Activated CD8-positive, alpha-beta memory T cell treated with anti-CD3 and anti-CD28 coated beads for 1 hour (primary cell): ENCODE results near the gene FAM3D.

ENCODE experiments used
- DNase-seq, 2 donors: peaks; one replicate each; pipeline ENCODE4 v3.0.0-alpha.2; 2020; ENCODE audit warnings: low read depth in 1 of 2; ENCODE audit errors: extremely low read depth in 1 of 2

FAM3D gene

DNA sequence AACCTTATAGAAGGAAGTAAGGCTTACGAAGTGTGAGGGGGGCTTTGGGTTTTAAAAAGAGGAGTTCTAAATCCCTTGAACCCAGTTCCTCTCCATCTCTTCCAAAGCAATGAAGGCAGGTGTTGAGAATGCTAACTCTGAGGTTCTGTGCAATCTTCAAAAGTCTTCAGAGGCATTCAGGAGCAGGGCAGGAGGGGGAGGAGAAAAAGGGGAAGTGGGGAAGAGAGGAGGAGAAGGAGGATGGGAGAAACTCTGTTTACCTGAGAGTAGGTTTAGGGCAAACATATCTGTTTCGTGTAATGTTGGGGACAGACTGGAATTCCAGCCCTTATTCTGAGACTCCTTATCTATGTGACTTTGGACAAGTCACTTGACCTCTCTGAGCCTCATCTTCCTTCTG is 36.9 kb downstream of the FAM3D start:
- DNase-seq, result no peak

DNA sequence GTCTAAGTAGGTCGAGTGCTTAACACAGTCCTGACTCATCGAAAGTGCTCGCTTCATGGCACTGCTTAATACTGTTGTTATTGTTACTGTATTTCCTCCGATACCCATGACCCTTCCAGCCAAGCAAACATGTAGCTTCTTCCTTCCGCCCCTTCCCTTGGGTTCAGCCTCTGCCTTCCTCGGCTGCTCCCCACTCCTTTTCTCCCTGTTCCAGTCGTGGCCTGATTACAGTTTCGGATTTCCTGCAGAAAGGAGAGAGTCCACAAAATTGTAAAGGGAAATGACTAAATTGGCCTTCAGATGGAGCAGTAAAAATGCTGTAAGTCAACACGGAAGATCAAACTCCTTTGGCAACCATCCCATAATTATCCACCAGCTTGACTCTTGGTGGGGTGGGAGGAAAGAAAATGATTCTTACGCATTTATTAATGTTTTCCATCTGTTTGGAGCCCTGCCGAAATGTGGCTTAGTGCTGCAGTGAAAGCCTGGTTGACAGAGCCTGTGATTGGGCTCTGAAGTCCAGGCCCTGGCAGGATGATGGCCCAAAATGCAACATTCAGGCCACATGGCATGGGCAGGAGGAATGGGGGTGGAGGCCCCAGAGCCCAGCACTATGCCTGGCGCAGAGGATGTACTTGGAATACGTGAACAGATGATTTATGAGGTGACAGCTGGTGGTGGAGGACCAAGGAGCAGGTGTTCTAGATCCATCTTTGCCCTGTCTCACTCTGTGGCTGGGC is 37.6 kb downstream of the FAM3D start:
- DNase-seq, result no peak

DNA sequence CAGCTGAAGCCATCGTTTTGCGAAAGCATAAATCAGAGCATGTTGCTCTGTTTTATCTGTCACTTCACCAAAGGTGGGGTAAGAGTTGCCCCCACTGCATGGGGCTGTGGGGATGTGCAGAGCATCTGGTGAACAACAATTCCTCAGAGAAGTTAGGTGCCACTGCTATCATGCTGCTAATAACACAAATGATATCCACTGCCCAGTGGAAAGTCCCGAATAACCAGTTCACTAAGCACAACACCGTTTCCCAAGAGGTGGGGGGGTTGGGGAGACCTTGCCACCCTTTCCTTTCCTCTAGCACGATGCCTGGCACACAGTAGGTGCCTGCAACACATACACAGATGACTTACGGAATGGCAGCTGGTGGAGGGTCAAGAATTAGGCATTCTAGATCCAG is 38.6 kb downstream of the FAM3D start:
- no peak for DNase-seq

DNA sequence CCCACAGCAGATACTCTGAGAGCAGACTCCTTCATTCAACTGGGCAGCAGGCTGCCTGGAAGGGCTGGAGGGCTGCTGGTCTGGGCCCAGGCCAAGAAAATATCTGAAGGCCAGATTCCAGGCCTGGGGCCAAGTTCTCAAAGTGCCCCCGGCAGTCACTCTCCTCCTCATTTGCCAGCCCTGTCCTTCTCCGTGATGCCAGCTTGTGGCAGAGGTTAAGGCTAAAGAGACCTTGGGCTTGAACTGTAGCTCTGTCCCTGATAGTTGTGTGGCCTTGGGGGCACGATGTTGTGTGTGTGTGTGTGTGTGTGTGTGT is 39.0 kb downstream of the FAM3D start:
- DNase-seq, result no peak

DNA sequence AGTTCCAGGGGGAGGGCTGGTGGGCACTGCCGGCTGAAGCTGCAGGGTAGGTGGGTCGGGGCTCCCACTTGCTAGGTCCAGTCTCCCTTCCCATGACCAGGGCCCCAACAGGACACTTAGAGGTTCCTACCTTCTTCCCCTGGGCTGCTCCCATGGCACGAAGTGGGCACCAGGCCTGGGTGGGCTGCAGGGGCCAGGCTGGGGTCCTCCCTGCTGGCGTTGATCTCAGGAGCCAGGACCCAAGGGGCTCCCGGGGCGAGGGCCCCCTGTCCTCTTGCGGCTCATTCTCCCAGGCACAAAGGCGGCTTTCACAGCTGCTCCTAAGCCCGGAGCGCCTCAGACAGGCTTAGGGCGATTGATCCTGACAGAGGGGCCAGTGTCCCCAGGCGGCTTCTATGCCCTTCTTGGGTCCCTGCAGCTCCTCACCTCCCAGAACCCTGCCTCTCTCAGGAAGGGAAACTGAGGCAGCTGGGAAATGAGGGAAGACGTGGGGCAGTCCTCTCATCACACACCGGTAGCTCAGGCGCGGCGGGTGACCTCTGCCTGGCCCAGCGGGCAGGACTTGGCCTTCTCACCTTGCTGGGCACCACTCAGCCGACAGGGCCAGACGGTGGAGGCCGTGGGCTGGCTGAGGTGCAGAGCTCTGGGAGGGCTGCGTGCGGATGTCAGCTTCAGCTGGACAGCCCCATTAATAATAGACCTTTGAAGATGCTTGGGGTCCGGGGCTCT is 39.6 kb downstream of the FAM3D start:
- no peak for DNase-seq

DNA sequence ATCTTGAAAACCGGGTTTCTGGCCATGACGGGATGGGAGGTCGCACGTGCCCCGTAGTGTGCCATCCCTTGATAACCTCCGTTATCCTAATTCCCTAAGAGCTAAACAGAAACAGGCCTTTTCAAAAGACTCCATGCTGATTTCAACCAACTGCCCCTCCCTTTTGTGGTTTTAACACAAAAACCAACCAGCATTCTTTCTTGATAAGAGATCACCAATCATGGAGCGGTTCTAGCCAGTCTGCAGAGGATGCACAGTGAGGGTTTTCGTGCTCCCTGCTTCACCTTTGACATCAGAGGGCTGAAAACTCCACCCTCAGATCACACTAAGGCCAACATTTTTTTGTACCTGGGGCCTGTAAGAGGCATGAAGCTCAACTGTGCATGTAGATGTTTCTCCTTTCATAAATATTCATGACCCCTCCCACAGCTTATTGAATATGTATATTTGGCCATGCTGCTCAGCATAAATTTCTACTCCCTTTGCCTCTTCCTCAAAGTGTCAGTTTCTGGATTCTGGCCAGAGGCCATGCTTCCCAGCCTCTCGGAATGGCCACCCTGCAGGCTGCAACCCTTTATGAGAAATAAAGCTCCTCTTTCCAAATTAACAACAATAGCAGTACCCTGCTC is 41.3 kb downstream of the FAM3D start:
- DNase-seq, result no peak

DNA sequence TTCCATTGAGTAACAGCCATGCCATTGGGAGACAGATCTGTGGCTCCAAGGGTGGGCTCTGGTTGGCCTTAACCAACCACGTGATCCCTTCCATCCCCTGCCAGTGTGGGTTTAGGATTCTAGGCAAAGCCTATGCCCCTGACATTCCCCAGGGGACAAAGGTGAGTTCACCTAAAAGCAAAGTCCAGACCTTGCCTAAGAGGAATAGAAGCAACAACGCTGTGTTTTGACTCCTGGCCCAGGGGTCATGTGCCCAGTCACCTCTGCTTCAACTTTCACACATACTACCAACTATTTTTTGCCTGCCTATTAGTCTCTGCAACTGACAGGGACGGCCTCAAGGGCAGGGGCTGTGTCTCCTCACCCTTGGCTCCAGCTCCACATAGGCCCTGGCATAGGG is 42.0 kb downstream of the FAM3D start:
- no peak for DNase-seq

DNA sequence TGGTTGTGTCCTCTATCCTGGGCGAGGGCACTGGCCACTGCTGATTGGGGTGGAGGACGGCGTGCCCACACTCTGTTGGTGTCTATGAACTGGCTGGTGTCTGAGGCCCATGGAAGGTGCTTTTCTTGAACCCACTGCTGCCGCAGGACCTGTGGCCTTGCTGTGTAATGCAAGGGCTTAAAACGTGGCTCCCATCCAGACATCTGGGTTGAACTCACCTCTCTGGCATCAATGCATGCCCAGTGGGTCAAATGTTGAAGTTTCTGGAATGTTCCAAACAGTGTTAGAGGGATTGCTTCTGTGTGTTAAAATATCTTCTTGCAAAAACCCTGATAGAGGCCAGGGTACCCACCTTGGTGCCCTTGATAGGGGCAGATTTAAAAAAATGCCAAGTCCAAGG is 42.6 kb downstream of the FAM3D start:
- no peak for DNase-seq

DNA sequence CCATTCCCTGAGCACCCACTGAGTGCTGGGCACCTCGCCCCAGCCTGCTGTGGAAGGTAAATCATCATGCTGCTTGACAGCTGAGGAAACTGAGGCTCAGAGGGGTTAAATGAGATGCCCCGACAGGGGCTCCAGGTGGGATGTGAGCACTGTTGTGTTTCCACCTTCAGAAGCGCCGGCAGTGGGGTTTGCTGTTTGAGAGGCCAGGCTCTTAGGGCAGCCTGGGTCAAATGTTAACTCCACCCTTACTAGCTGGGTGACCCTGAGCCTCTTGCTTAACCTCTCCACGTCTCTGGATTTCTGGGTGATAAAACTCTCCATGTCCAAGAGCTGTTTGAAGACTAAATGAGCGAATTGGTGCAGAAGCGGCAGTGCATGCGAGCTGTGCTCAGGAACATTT is 43.1 kb downstream of the FAM3D start:
- no peak for DNase-seq

DNA sequence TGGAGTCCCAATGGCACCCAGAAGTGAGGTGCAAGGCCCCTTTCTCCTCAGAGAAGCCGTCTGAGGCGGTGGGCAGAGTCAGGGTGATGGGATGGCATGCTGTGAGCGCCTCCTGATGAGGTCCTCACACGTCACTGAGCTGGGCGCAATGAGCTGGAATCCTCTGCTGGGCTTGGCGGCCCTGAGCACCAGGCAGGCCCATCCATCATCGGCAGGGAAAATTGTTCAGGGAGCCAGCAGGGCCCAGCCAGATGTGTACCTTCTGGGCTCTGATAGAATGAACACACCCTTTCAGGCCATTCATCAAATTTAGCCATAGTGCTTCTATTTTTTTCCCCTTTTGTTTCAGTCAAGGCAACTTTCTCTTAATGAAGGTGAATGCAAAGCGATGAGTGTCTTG is 43.7 kb downstream of the FAM3D start:
- no peak for DNase-seq

DNA sequence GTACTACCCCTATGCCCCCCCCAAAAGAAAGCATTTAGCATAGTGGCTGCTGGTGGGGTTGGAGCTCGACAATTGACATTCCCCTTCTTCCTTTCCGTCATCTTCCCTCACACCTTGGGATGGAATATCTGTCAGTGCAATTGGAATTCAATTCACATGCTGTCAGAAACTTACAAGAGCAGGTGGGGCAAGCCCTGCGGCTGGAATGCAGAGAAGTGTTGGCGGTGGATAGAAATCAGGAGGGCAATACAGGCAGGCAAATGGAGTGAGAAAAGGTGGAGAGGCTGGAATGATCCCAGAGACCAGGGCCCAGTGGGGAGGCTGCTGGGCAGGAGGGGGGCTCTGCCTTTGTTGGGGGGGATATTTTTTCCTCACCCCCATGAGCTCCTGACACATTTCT is 44.1 kb downstream of the FAM3D start:
- DNase-seq, result no peak

DNA sequence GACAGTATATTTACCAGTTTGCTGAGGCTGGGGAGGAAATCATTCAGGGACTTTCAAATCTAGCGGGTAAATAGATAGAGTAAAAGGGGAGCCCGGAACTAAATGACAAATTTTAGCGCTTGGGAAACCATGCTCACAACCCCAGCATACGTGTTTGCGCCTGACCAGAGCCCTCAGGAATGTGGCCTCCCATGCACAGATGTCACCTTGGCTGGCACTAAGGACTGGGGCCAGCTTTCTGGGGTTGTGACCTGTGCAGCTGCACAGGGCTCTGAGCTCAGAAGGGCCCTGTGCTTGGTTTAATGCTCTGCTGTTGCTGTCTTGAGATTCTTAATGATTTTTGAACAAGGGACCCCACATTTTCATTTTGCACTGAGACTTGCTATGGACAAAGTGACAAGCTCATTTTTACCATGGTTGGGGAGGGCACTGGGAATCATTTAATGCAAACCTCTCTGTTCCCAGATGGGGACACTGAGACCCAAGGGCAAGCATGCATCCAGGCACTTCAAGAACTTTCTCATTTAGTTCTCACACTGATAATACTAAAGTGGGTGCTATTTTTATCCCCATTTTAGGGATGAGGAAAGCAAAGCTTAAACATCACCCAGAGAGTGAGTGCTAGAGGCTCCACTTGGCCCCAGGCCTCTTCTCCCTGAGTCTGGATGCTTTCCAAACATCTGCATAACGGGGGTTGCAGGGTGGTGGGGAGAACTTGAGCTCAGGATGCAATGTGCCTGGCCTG is 45.3 kb downstream of the FAM3D start:
- no peak for DNase-seq

DNA sequence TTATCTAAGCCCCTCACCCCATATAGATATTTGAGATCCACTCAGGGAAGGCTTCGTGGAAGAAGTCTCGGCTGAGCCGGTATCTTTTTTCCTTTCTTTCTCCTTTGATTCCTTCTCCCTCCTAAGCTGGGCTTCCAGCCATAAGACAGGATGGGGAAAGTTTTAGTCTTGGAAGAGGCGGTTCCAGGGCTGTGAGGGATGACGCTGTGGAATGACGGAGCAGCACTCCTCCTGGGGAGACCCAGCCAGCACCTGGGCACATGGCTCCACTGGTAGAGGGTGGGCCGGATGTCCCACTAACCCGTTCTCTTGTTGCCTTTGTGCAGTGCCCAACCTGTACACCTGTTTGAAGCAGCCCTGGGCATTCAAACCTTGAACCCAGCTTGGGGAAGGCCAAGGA is 46.2 kb downstream of the FAM3D start:
- no peak for DNase-seq

DNA sequence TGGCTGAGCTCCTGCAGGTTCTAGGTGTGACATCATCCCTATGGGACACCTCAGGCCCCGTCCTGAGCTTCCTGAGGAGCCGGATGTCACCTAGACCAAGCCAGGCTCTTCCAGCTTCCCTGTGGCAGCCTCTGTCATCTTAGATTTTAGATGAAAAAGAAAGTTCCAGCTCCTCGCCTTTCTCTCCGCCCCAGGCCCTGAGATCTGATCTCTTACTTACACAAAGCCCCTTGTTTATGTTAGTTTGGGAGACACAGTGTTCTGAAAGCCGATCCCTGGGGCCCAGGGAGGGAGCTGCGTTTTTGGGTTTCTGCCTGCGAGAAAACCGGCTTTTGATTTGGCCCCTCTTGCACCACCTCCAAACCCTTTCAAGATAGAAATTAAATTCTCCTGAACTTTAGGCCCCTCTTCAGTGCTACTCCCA is 49.2 kb downstream of the FAM3D start:
- DNase-seq, result no peak

DNA sequence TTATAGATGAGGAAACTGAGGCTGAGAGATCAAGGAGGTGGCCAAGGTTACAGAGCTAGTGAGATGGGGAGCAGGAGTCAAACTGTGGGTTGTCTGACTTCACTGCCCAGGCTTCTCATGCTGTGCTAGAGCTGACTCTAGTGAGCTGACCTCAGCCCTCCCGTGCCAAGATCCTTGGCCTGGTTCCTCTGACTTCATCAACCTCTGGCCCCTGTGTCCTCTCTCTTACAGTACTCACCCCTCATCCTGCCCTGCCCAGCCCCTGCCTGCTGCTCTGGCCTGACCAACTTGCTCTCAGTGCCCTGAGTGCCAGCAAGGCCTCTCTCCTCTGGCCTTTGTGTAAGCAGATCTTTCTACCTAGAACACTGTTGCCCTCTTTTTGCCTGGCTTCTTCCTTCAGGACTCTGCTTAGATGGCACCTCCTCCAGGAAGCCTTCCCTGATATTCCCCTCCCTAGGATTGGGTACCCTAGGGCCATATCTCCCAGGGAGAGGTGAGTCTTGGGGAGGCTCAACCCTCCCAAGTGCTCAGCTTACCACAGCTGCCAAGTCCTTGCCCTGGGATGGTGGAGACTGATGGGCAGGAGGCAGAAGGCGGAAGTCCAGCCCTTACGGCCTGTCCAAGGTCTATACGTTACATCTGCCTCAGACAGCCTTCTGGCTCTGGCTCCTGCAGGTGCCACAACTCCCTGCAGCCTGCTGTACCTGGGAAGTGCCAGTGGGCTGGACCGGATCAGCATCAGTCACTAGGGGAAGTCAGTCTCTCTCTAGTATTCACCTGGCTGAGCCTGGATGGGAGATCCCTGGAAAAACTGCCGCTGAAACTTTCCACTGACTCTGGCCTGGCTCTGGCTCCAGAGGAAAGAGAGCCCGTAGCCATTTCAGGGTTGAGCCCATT is 53.1 kb downstream of the FAM3D start:
- no peak for DNase-seq

DNA sequence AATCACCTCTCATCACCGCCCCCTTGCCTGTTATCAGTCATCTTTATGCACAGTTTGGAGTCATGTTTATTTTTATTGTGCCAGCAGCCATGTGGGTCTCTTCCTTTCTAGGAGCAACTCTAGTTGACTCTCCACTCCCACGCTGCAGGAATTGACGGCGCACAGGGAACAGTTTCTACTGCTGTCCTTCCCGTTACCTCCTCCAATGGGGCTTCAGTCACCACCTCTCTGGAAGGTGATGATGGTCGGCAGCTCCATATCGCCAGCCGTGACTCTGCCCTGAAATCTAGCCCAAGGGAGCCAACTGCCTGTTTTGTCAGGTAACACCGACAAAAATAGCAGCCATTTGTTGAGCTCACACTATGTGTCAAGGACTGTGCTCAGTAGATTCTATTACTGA is 53.7 kb downstream of the FAM3D start:
- no peak for DNase-seq

DNA sequence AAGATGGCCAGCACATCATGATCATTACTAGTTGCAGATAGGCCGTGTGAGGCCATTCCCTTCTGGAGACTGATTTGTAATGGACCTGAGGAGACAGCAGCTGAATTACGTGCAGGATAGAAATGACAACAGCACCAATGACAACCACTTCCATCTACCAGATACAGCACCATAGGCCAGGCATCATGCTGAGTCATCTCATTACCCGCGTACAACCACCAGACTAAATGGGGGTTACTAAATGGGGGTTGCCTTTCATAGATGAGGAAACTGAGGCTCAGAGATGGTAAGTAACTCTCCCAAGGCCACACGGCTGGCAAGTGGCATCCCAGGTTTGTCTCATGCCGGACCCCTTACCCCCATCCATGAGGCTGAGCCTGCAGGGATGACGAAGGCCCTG is 56.6 kb downstream of the FAM3D start:
- DNase-seq, result no peak

DNA sequence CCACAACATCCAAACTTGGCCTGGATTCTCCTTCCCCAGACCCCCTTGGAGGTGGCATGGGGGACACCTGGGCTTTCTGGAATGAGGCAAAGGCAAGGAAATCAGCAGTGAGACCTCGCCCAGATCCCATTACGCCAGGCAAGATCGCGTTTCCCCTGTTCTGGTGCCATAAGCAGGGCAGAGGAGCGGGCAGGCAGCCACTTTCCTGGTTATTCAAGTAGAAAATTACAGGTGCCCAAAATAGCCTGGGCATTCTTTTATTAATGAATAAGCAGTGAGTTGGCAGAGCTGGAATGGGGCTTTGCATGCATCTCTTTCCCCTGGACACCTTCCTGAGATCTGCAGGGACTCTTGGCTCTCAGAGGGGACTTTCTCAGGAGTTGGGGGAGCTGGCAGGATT is 57.9 kb downstream of the FAM3D start:
- no peak for DNase-seq

DNA sequence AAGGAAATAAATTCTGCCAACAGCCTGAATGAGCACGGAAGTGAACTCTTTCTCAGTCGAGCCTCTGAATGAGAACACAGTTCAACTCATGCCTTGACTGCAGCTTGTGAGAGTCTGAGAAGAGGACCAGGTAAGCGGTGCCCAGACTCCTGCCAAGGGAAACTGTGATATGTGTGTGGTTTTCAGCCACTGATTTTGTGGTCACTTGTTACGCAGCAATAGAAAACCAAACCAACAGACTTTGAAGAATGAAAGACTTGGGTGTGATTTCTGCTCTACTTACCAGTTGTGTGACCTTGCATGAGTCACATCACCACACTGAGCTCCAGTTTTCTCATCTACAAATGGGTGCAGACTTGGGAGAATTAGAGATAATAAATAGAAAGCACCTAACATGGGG is 58.8 kb downstream of the FAM3D start:
- DNase-seq, result no peak

DNA sequence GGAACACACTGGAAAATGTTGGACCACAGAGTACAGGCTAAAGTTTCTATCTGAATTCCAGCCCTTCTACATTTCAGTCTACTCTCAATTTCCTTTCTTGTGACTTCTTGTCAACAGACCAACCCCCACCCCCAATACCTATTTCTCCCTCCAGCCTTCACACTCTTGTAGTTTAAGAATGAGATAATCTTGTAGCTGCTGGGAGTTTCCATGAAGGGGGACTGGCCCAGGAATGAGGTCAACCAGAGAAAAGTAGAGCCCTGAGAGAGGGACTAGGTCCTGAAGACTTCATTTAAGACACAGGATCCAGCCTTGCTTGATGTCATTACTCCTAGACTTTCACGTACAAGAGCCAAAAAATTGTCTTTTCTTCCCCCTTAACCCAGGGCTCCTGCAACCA is 59.9 kb downstream of the FAM3D start:
- DNase-seq, result no peak

DNA sequence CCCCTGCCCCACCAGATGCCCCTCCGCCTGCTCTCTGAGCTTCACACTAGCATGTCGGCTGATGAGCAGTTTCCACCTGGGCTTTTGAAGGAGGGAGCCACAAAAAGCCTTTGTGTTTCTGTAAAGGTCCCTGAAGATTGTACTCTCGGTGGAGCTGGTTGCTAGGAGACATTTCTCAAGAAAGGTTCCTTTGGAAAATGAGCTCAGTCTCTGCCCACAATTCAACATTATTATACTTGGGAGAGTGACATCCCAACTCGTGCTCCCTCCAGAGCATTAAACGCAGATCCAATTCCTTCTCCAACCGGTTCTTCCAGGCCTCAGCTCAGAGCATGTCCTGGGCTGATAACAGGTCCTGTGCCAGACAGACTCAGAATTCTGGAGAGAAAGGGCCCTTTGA is 62.5 kb downstream of the FAM3D start:
- DNase-seq, result no peak
